Neural cell (in vitro differentiated cells): Measurements from ENCODE around the gene HLA-DPA1. TPM values are rescaled to one million over a fixed set of nuclear protein-coding genes. Genes with fewer than 3 reads are reported as not detected.

Experiments used
- H2AFZ ChIP-seq: fragments of 200-600, 300-800 bp; sonication (generic), shearing (Covaris generic); 2 replicates; pipeline ENCODE4 v1.6.0; 2014; ENCODE audit warnings: low read depth, mild to moderate bottlenecking, antibody characterized with exemption, low read length, moderate library complexity
- H3F3A ChIP-seq: fragments of 200-600 bp; shearing (Covaris generic); 2 replicates; pipeline ENCODE4 v1.6.1; 2016; ENCODE audit warnings: mild to moderate bottlenecking, moderate library complexity, mixed read lengths, antibody characterized with exemption, low read length; ENCODE audit not compliant: insufficient read depth, poor library complexity, severe bottlenecking
- H3K27ac ChIP-seq: fragments of 200-600, 300-800 bp; sonication (generic), shearing (Covaris generic); 2 replicates; pipeline ENCODE4 v1.5.1; 2014; ENCODE audit warnings: mild to moderate bottlenecking, low read length, moderate library complexity
- H3K27me3 ChIP-seq: fragments of 300-800, 200-600 bp; sonication (generic), shearing (Covaris generic); 2 replicates; pipeline ENCODE4 v1.6.0; 2014; ENCODE audit warnings: mild to moderate bottlenecking, low read depth, low read length, moderate library complexity; ENCODE audit not compliant: insufficient read depth
- H3K36me3 ChIP-seq: fragments of 300-800, 200-600 bp; sonication (generic), shearing (Covaris generic); 2 replicates; pipeline ENCODE4 v1.5.1; 2014; ENCODE audit warnings: mild to moderate bottlenecking, antibody characterized with exemption, low read length, moderate library complexity; ENCODE audit not compliant: insufficient read depth
- H3K4me2 ChIP-seq: fragments of 300-800, 200-600 bp; sonication (generic), shearing (Covaris generic); 2 replicates; pipeline ENCODE4 v1.6.0; 2014; ENCODE audit warnings: mild to moderate bottlenecking, low read length
- H3K4me3 ChIP-seq: fragments of 300-800, 200-600 bp; sonication (generic), shearing (Covaris generic); 2 replicates; pipeline ENCODE4 v1.5.1; 2014; ENCODE audit warnings: mild to moderate bottlenecking, low read length, moderate library complexity
- H3K79me2 ChIP-seq: fragments of 200-600 bp; shearing (Covaris generic); replicated peaks from 2 replicates; pipeline ENCODE4 v1.6.0; 2014; ENCODE audit warnings: mild to moderate bottlenecking, low read length, moderate library complexity; ENCODE audit not compliant: insufficient read depth
- H3K9ac ChIP-seq: fragments of 300-800, 200-600 bp; sonication (generic), shearing (Covaris generic); 2 replicates; pipeline ENCODE4 v1.6.1; 2016; ENCODE audit warnings: mild to moderate bottlenecking, low read length, mixed read lengths
- H3K9me2 ChIP-seq: fragments of 200-600 bp; shearing (Covaris generic); 2 replicates; pipeline ENCODE4 v1.6.1; 2016; ENCODE audit warnings: mild to moderate bottlenecking, low read length, mixed read lengths; ENCODE audit not compliant: insufficient read depth
- H3K9me3 ChIP-seq: fragments of 200-600, 300-800 bp; sonication (generic), shearing (Covaris generic); 2 replicates; pipeline ENCODE4 v1.6.1; 2016; ENCODE audit warnings: mild to moderate bottlenecking, mixed run types, low read length, moderate library complexity, mixed read lengths
- H4K20me1 ChIP-seq: fragments of 200-600 bp; shearing (Covaris generic); 2 replicates; pipeline ENCODE4 v1.6.1; 2016; ENCODE audit warnings: mild to moderate bottlenecking, mixed run types; ENCODE audit not compliant: insufficient read depth
- CTCF ChIP-seq: fragments of 450-650 bp; IDR thresholded peaks from 2 replicates; pipeline ENCODE4 v1.5.1; 2014; ENCODE audit warnings: antibody characterized with exemption, mild to moderate bottlenecking, moderate library complexity; ENCODE audit not compliant: poor library complexity, severe bottlenecking
- EP300 ChIP-seq: fragments of 450-650 bp; conservative IDR thresholded peaks from 2 replicates; pipeline ENCODE4 v1.6.1; 2014; ENCODE audit warnings: antibody characterized with exemption, mild to moderate bottlenecking, moderate library complexity; ENCODE audit not compliant: poor library complexity, severe bottlenecking
- EZH2 ChIP-seq: fragments of 200-600, 300-800 bp; shearing (Covaris generic), sonication (generic); IDR thresholded peaks from 2 replicates; pipeline ENCODE4 v1.6.1; 2014; ENCODE audit warnings: antibody characterized with exemption, low read length, borderline replicate concordance, mild to moderate bottlenecking; ENCODE audit not compliant: insufficient read depth, poor library complexity, severe bottlenecking
- MXI1 ChIP-seq: fragments of 450-650 bp; conservative IDR thresholded peaks from 2 replicates; pipeline ENCODE4 v1.6.1; 2014; ENCODE audit warnings: antibody characterized with exemption, mild to moderate bottlenecking; ENCODE audit not compliant: poor library complexity, severe bottlenecking
- POLR2AphosphoS5 ChIP-seq: IDR thresholded peaks from 2 replicates; pipeline ENCODE4 v1.6.1; 2012
- RAD21 ChIP-seq: fragments of 450-650 bp; conservative IDR thresholded peaks from 2 replicates; pipeline ENCODE4 v1.6.1; 2014; ENCODE audit warnings: antibody characterized with exemption, mild to moderate bottlenecking, moderate library complexity
- REST ChIP-seq: IDR thresholded peaks from 2 replicates; pipeline ENCODE4 v1.6.1; 2012; ENCODE audit warnings: borderline replicate concordance
- SMC3 ChIP-seq: fragments of 450-650 bp; conservative IDR thresholded peaks from 2 replicates; pipeline ENCODE4 v1.6.1; 2014; ENCODE audit warnings: antibody characterized with exemption, mild to moderate bottlenecking, moderate library complexity; ENCODE audit not compliant: poor library complexity
- TAF1 ChIP-seq: IDR thresholded peaks from 2 replicates; pipeline ENCODE4 v1.6.1; 2012; ENCODE audit warnings: low read depth
- polyA plus RNA-seq: library from polyadenylated mRNA; depleted of rRNA; stranded (reverse); fragments of >200 nt; gene quantifications from 2 replicates; pipeline ENCODE4 v1.2.3, GENCODE V29; 2014

The HLA-DPA1 gene
- polyA plus RNA-seq, 1 donor from 2014 or later = not detected

GRCh38 chr6:33030245-33030644, 43.2 kb downstream of the HLA-DPA1 start:
- H4K20me1 ChIP-seq = no peaks in the 10 kb centered on the region
- H3K4me3 ChIP-seq = no peak overlapping the region
- H3K9me2 ChIP-seq = no peaks in the 10 kb centered on the region
- H3K27ac ChIP-seq = no peak overlapping the region
- no peak overlapping the region for H2AFZ ChIP-seq
- H3K36me3 ChIP-seq = no peaks in the 10 kb centered on the region
- no peaks in the 10 kb centered on the region for H3K79me2 ChIP-seq
- no peaks in the 10 kb centered on the region for H3K27me3 ChIP-seq
- H3K9ac ChIP-seq = no peak overlapping the region
- TF ChIP-seq TAF1 = no peak
- no peak for TF ChIP-seq EZH2
- TF ChIP-seq SMC3 = no peak
- no peak for TF ChIP-seq EP300
- no peak for TF ChIP-seq REST
- TF ChIP-seq MXI1 = no peak
- TF ChIP-seq RAD21 = no peak
- TF ChIP-seq CTCF = no peak
- no peak for TF ChIP-seq POLR2AphosphoS5
- H3F3A ChIP-seq = no peaks in the 10 kb centered on the region
- H3K4me2 ChIP-seq = no peak overlapping the region
- H3K9me3 ChIP-seq = no peaks in the 10 kb centered on the region

GRCh38 chr6:33029328-33030184, 43.9 kb downstream of the HLA-DPA1 start:
- no peaks in the 10 kb centered on the region for H4K20me1 ChIP-seq
- TF ChIP-seq SMC3 (no peak), EP300 (no peak), REST (no peak), TAF1 (no peak), POLR2AphosphoS5 (no peak), MXI1 (no peak), CTCF (no peak), RAD21 (no peak), EZH2 (no peak)
- H2AFZ ChIP-seq = no peak overlapping the region
- H3K36me3 ChIP-seq = no peaks in the 10 kb centered on the region
- H3K27ac ChIP-seq = no peak overlapping the region
- no peaks in the 10 kb centered on the region for H3K9me3 ChIP-seq
- no peak overlapping the region for H3K4me2 ChIP-seq
- H3K79me2 ChIP-seq = no peaks in the 10 kb centered on the region
- H3K9me2 ChIP-seq = no peaks in the 10 kb centered on the region
- H3K27me3 ChIP-seq = no peaks in the 10 kb centered on the region
- H3F3A ChIP-seq = no peaks in the 10 kb centered on the region
- H3K4me3 ChIP-seq = no peak overlapping the region
- no peak overlapping the region for H3K9ac ChIP-seq
